K562 (cell line): ENCODE data around the gene FGF14.

Source experiments
- BACH1 ChIP-seq: fragments of 200-800 bp; sonication (Bioruptor generic); IDR thresholded peaks from 2 replicates; pipeline ENCODE4 v1.6.1; 2016; ENCODE audit warnings: missing genetic modification characterization, missing compliant biosample characterization
- CREBBP ChIP-seq: IDR thresholded peaks from one replicate; pipeline ENCODE4 v1.6.1; 2012; ENCODE audit warnings: low read depth, mild to moderate bottlenecking, control low read depth, inconsistent platforms, low read length
- CTCF ChIP-seq, 3 experiments: IDR thresholded peaks in 2 of 3; conservative IDR thresholded peaks in 1 of 3; 2 replicates each; pipeline ENCODE4 v1.5.1; 2011 to 2012; ENCODE audit warnings: low read length in 3 of 3, mild to moderate bottlenecking in 3 of 3, control low read depth in 2 of 3, improper control_type of control experiment in 1 of 3, inconsistent platforms in 1 of 3, low read depth in 1 of 3, mixed read lengths in 1 of 3, moderate library complexity in 1 of 3; ENCODE audit not compliant: insufficient read depth in 2 of 3
- ERF ChIP-seq: fragments of 450-650 bp; formaldehyde crosslinking; IDR thresholded peaks from 2 replicates; pipeline ENCODE4 v1.4.0; 2020; ENCODE audit warnings: mild to moderate bottlenecking, mixed read lengths
- MED1 ChIP-seq: sonication (generic); formaldehyde crosslinking; IDR thresholded peaks from 2 replicates; pipeline ENCODE4 v1.8.1; 2023; ENCODE audit warnings: missing genetic modification reagents, borderline replicate concordance
- NR1H2 ChIP-seq: sonication (generic); formaldehyde crosslinking; IDR thresholded peaks from 2 replicates; pipeline ENCODE4 v1.4.0; 2020; ENCODE audit warnings: mild to moderate bottlenecking, missing genetic modification reagents
- RFX5 ChIP-seq: IDR thresholded peaks from 2 replicates; pipeline ENCODE4 v1.6.1; 2011; ENCODE audit warnings: low read depth, mild to moderate bottlenecking, improper control_type of control experiment, low read length
- TF ChIP-seq, protein P1 (sequence below), 2 experiments: fragments of 200-800 bp in 1 of 2; sonication (Bioruptor generic) in 1 of 2; sonication (generic) in 1 of 2; formaldehyde crosslinking in 1 of 2; IDR thresholded peaks in 1 of 2; conservative IDR thresholded peaks in 1 of 2; 2 replicates each; pipeline versions ENCODE4 v1.5.0 to v1.6.1; 2016 to 2020; ENCODE audit warnings: missing compliant biosample characterization in 1 of 2, missing genetic modification characterization in 1 of 2, missing genetic modification reagents in 1 of 2
- TF ChIP-seq, protein P2 (sequence below), 2 experiments: fragments of 450-650 bp in 1 of 2; sonication (generic) in 1 of 2; formaldehyde crosslinking in 1 of 2; IDR thresholded peaks; 2 replicates each; pipeline versions ENCODE4 v1.7.1 to v1.9.0; 2016 to 2022; ENCODE audit warnings: inconsistent platforms in 1 of 2, mild to moderate bottlenecking in 1 of 2, missing genetic modification reagents in 1 of 2

DNA sequence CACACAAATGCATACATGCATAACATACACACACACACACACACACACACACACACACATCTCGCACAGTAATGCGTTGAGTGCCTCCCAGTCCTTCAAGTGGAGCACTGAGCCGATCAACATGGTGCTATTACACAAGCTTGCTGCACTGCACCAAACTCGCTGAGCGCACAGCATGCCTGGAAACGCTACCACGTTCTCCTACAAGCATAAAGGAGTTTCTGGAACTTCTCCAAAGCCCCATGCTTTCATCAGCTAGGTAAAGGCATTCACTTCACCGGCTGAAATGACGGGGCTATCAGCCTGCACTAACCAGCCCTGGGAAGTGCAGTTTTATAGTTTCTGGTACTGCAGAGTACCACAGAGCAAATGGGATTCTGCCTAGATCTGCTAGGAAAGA is 92.7 kb downstream of the FGF14 start:
- TF ChIP-seq MED1 (CRISPR knock-in tag), result no peak
- no peak for TF ChIP-seq RFX5
- TF ChIP-seq CTCF (IDR thresholded peaks at IDR 0.05 in 2 of 3, conservative IDR thresholded peaks at IDR 0.05 in 1 of 3; ENCODE audit: insufficient read depth in 2 of 3, low read depth in 1 of 3, low read length in 3 of 3), result no peak
- no peak for TF ChIP-seq BACH1 (tag)
- TF ChIP-seq, protein P1, sequence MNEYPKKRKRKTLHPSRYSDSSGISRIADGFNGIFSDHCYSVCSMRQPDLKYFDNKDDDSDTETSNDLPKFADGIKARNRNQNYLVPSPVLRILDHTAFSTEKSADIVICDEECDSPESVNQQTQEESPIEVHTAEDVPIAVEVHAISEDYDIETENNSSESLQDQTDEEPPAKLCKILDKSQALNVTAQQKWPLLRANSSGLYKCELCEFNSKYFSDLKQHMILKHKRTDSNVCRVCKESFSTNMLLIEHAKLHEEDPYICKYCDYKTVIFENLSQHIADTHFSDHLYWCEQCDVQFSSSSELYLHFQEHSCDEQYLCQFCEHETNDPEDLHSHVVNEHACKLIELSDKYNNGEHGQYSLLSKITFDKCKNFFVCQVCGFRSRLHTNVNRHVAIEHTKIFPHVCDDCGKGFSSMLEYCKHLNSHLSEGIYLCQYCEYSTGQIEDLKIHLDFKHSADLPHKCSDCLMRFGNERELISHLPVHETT (CRISPR knock-in tag; conservative IDR thresholded peaks at IDR 0.05 in 1 of 2, IDR thresholded peaks at IDR 0.05 in 1 of 2), result no peak
- TF ChIP-seq, protein P2, sequence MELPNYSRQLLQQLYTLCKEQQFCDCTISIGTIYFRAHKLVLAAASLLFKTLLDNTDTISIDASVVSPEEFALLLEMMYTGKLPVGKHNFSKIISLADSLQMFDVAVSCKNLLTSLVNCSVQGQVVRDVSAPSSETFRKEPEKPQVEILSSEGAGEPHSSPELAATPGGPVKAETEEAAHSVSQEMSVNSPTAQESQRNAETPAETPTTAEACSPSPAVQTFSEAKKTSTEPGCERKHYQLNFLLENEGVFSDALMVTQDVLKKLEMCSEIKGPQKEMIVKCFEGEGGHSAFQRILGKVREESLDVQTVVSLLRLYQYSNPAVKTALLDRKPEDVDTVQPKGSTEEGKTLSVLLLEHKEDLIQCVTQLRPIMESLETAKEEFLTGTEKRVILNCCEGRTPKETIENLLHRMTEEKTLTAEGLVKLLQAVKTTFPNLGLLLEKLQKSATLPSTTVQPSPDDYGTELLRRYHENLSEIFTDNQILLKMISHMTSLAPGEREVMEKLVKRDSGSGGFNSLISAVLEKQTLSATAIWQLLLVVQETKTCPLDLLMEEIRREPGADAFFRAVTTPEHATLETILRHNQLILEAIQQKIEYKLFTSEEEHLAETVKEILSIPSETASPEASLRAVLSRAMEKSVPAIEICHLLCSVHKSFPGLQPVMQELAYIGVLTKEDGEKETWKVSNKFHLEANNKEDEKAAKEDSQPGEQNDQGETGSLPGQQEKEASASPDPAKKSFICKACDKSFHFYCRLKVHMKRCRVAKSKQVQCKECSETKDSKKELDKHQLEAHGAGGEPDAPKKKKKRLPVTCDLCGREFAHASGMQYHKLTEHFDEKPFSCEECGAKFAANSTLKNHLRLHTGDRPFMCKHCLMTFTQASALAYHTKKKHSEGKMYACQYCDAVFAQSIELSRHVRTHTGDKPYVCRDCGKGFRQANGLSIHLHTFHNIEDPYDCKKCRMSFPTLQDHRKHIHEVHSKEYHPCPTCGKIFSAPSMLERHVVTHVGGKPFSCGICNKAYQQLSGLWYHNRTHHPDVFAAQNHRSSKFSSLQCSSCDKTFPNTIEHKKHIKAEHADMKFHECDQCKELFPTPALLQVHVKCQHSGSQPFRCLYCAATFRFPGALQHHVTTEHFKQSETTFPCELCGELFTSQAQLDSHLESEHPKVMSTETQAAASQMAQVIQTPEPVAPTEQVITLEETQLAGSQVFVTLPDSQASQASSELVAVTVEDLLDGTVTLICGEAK (IDR thresholded peaks at IDR 0.05), result no peak
- TF ChIP-seq, protein P2 (CRISPR knock-in tag; IDR thresholded peaks at IDR 0.05), result no peak
- no peak for TF ChIP-seq ERF
- TF ChIP-seq CREBBP, result no peak
- no peak for TF ChIP-seq NR1H2
